Chondrocyte (in vitro differentiated cells): Measurements from ENCODE around the gene DRGX. TPM values are rescaled to one million over a fixed set of nuclear protein-coding genes. Genes with fewer than 3 reads are reported as not detected.

ENCODE experiments used
- DNase-seq: peaks from one replicate; pipeline ENCODE4 v3.0.0; 2021; ENCODE audit warnings: mixed read lengths, low spot score
- H3K27ac Mint-ChIP-seq: one replicate; pipeline ENCODE4 v1.8.0; 2021; ENCODE audit warnings: mild to moderate bottlenecking, moderate library complexity, mixed read lengths; ENCODE audit not compliant: unreplicated experiment
- H3K27me3 Mint-ChIP-seq: 2 replicates; pipeline ENCODE4 v1.8.0; 2021; ENCODE audit warnings: low read depth, mixed read lengths
- H3K36me3 Mint-ChIP-seq: 2 replicates; pipeline ENCODE4 v1.8.0; 2021; ENCODE audit warnings: low read depth, mixed read lengths
- H3K4me1 Mint-ChIP-seq: 2 replicates; pipeline ENCODE4 v1.8.0; 2021; ENCODE audit warnings: low read depth, mild to moderate bottlenecking, mixed read lengths
- H3K4me3 Mint-ChIP-seq: one replicate; pipeline ENCODE4 v1.8.0; 2021; ENCODE audit warnings: mild to moderate bottlenecking, moderate library complexity, mixed read lengths; ENCODE audit not compliant: unreplicated experiment
- H3K9me3 Mint-ChIP-seq: 2 replicates; pipeline ENCODE4 v1.8.0; 2021; ENCODE audit warnings: low read depth, mixed read lengths
- CTCF ChIP-seq: fragments of 200-600 bp; sonication (generic); IDR thresholded peaks from 2 replicates; pipeline ENCODE4 v1.5.0; 2021; ENCODE audit warnings: antibody characterized with exemption, mild to moderate bottlenecking, moderate library complexity
- total RNA-seq: library from RNA; stranded (reverse); gene quantifications from 3 replicates; pipeline ENCODE4 v1.2.1, GENCODE V29; 2021

The DRGX gene
- total RNA-seq, 1 donor from 2014 or later: not detected

GRCh38 chr10:49325916-49326783, 69.7 kb downstream of the DRGX start:
- Mint-ChIP-seq H3K36me3 (no peaks in the 10 kb centered on the region), H3K4me3 (no peak overlapping the region), H3K27ac (no peak overlapping the region), H3K27me3 (peaks cover 11% of the 10 kb centered on the region), H3K9me3 (no peaks in the 10 kb centered on the region), H3K4me1 (no peaks in the 10 kb centered on the region)
- no peak for DNase-seq
- TF ChIP-seq CTCF: no peak

GRCh38 chr10:49325131-49325915, 70.6 kb downstream of the DRGX start:
- Mint-ChIP-seq H3K9me3 (no peaks in the 10 kb centered on the region), H3K4me3 (no peak overlapping the region), H3K4me1 (no peaks in the 10 kb centered on the region), H3K36me3 (no peaks in the 10 kb centered on the region), H3K27me3 (peaks cover 15% of the 10 kb centered on the region), H3K27ac (no peak overlapping the region)
- DNase-seq: no peak
- no peak for TF ChIP-seq CTCF

GRCh38 chr10:49324711-49325110, 71.2 kb downstream of the DRGX start:
- no peak for DNase-seq
- Mint-ChIP-seq H3K4me1 (no peaks in the 10 kb centered on the region), H3K27me3 (peaks cover 15% of the 10 kb centered on the region), H3K4me3 (no peak overlapping the region), H3K36me3 (no peaks in the 10 kb centered on the region), H3K27ac (no peak overlapping the region), H3K9me3 (no peaks in the 10 kb centered on the region)
- peak; percentile 61 for TF ChIP-seq CTCF

- Mint-ChIP-seq H3K36me3 (no peaks in the 10 kb centered on the region), H3K27ac (no peak overlapping the region), H3K4me1 (no peaks in the 10 kb centered on the region), H3K4me3 (no peak overlapping the region), H3K27me3 (peaks cover 15% of the 10 kb centered on the region), H3K9me3 (no peaks in the 10 kb centered on the region)
- no peak for DNase-seq
- no peak for TF ChIP-seq CTCF
Measured at GRCh38 chr10:49323896-49324270, 72.0 kb downstream of the DRGX start.

GRCh38 chr10:49323171-49323895, 72.6 kb downstream of the DRGX start:
- no peaks in the 10 kb centered on the region for H3K36me3 Mint-ChIP-seq
- no peak for TF ChIP-seq CTCF
- H3K9me3 Mint-ChIP-seq: no peaks in the 10 kb centered on the region
- no peak for DNase-seq
- peaks cover 15% of the 10 kb centered on the region for H3K27me3 Mint-ChIP-seq
- H3K4me1 Mint-ChIP-seq: no peaks in the 10 kb centered on the region
- no peak overlapping the region for H3K27ac Mint-ChIP-seq
- no peak overlapping the region for H3K4me3 Mint-ChIP-seq
